WTC11 (cell line): ENCODE data around the gene ILK. TPM values are rescaled to one million over a fixed set of nuclear protein-coding genes. Genes with fewer than 3 reads are reported as not detected.

ENCODE experiments used
- ATAC-seq: fragments of 200-7000 bp; cut with Tn5 transposase; 2 replicates; pipeline ENCODE4 v1.10.0; 2021; ENCODE audit warnings: mild to moderate bottlenecking, moderate library complexity
- CTCF ChIA-PET: fragments of 300-600 bp; sonication (Branson Sonifier 250); formaldehyde crosslinking; loops from one replicate; lab custom pipeline; 2021; ENCODE audit warnings: antibody characterized with exemption; lab: Charles Lee
- POLR2A ChIA-PET: fragments of 350-600 bp; sonication (Branson Sonifier 250); formaldehyde crosslinking; loops from one replicate; lab custom pipeline; 2021; ENCODE audit warnings: antibody characterized with exemption; lab: Charles Lee
- DNase-seq: peaks from one replicate; pipeline ENCODE4 v3.0.0; 2021; ENCODE audit warnings: low spot score
- H3K27ac Mint-ChIP-seq: 2 replicates; pipeline ENCODE4 v1.8.0; 2021; ENCODE audit warnings: mixed read lengths
- H3K27me3 Mint-ChIP-seq: 2 replicates; pipeline ENCODE4 v1.8.0; 2021; ENCODE audit warnings: low read depth, mild to moderate bottlenecking, moderate library complexity, mixed read lengths
- H3K36me3 Mint-ChIP-seq: 2 replicates; pipeline ENCODE4 v1.8.0; 2021; ENCODE audit warnings: mixed read lengths
- H3K4me1 Mint-ChIP-seq: 2 replicates; pipeline ENCODE4 v1.8.0; 2022; ENCODE audit warnings: mixed read lengths
- H3K4me3 Mint-ChIP-seq: 2 replicates; pipeline ENCODE4 v1.8.0; 2021; ENCODE audit warnings: mild to moderate bottlenecking, moderate library complexity, mixed read lengths
- H3K9me3 Mint-ChIP-seq: 2 replicates; pipeline ENCODE4 v1.8.0; 2021; ENCODE audit warnings: mixed read lengths
- AFF4 ChIP-seq: sonication (generic); formaldehyde crosslinking; IDR thresholded peaks from 2 replicates; pipeline ENCODE4 v1.8.1; 2023; ENCODE audit warnings: mild to moderate bottlenecking, missing genetic modification reagents, borderline replicate concordance
- ATF3 ChIP-seq: sonication (generic); formaldehyde crosslinking; conservative IDR thresholded peaks from 2 replicates; pipeline ENCODE4 v1.8.1; 2022; ENCODE audit warnings: mild to moderate bottlenecking, missing genetic modification reagents
- CTCF ChIP-seq: fragments of 200-600 bp; IDR thresholded peaks from 2 replicates; pipeline ENCODE4 v1.8.0; 2022; ENCODE audit warnings: antibody characterized with exemption
- KAT7 ChIP-seq: sonication (generic); formaldehyde crosslinking; IDR thresholded peaks from 2 replicates; pipeline ENCODE4 v1.8.1; 2023; ENCODE audit warnings: missing genetic modification reagents, mild to moderate bottlenecking, borderline replicate concordance
- MAX ChIP-seq: sonication (generic); formaldehyde crosslinking; IDR thresholded peaks from 2 replicates; pipeline ENCODE4 v1.8.0; 2022; ENCODE audit warnings: mild to moderate bottlenecking, missing genetic modification reagents
- MLX ChIP-seq: sonication (generic); formaldehyde crosslinking; IDR thresholded peaks from 2 replicates; pipeline ENCODE4 v1.8.1; 2023; ENCODE audit warnings: mild to moderate bottlenecking, missing genetic modification reagents, moderate library complexity
- PRDM15 ChIP-seq: sonication (generic); formaldehyde crosslinking; IDR thresholded peaks from 2 replicates; pipeline ENCODE4 v1.8.0; 2022; ENCODE audit warnings: missing genetic modification reagents
- RORB ChIP-seq: fragments of 250-450 bp; sonication (Bioruptor Pico); IDR thresholded peaks from 2 replicates; pipeline ENCODE4 v1.9.0; 2021; ENCODE audit warnings: mild to moderate bottlenecking
- USF2 ChIP-seq: sonication (generic); formaldehyde crosslinking; IDR thresholded peaks from 2 replicates; pipeline ENCODE4 v1.8.1; 2023; ENCODE audit warnings: mild to moderate bottlenecking, missing genetic modification reagents, moderate library complexity
- ZNF121 ChIP-seq: sonication (generic); formaldehyde crosslinking; IDR thresholded peaks from 2 replicates; pipeline ENCODE4 v1.8.0; 2023; ENCODE audit warnings: missing genetic modification reagents
- ZNF219 ChIP-seq: sonication (generic); formaldehyde crosslinking; IDR thresholded peaks from 2 replicates; pipeline ENCODE4 v1.8.0; 2023; ENCODE audit warnings: missing genetic modification reagents, mild to moderate bottlenecking, borderline replicate concordance
- ZNF232 ChIP-seq: sonication (generic); formaldehyde crosslinking; IDR thresholded peaks from 2 replicates; pipeline ENCODE4 v1.8.0; 2022; ENCODE audit warnings: mild to moderate bottlenecking, missing genetic modification reagents
- ZNF281 ChIP-seq: sonication (generic); formaldehyde crosslinking; IDR thresholded peaks from 2 replicates; pipeline ENCODE4 v1.8.0; 2023; ENCODE audit warnings: mild to moderate bottlenecking, missing genetic modification reagents
- ZNF317 ChIP-seq: sonication (generic); formaldehyde crosslinking; IDR thresholded peaks from 2 replicates; pipeline ENCODE4 v1.8.1; 2023; ENCODE audit warnings: low read depth, mild to moderate bottlenecking, moderate library complexity, missing genetic modification reagents, borderline replicate concordance
- ZNF416 ChIP-seq: fragments of 250-450 bp; sonication (Bioruptor Pico); IDR thresholded peaks from 2 replicates; pipeline ENCODE4 v1.9.0; 2021; ENCODE audit warnings: mild to moderate bottlenecking, inconsistent platforms
- total RNA-seq: library from RNA; stranded (reverse); gene quantifications from 3 replicates; pipeline ENCODE4 v1.2.3, GENCODE V29; 2021

The ILK gene
- total RNA-seq, 1 experiment from 2014 or later, result 97.7 TPM

- no peak for TF ChIP-seq AFF4 (CRISPR knock-in tag)
- no peak for TF ChIP-seq CTCF
- no peak for TF ChIP-seq ZNF121 (CRISPR knock-in tag)
- no peak for TF ChIP-seq ATF3
- no peak for TF ChIP-seq ZNF317 (CRISPR knock-in tag)
Observed at GRCh38 chr11:6617315-6617781, 13.8 kb downstream of the ILK start (continued).

- H3K9me3 Mint-ChIP-seq, result no peaks in the 10 kb centered on the region
- no peaks in the 10 kb centered on the region for H3K36me3 Mint-ChIP-seq
- DNase-seq (no peak), ATAC-seq (no peak)
- no peaks in the 10 kb centered on the region for H3K27me3 Mint-ChIP-seq
- H3K4me1 Mint-ChIP-seq, result no peaks in the 10 kb centered on the region
- ChIA-PET CTCF (interaction anchor here (0.6 to 3.2 kb wide), 16 partner anchors 12 to 255 kb away, joined by 3 to 12 read pairs (median 4); partner anchors contain the start of genes ILK, MRPL17 and RRP8), POLR2A (interaction anchor here (0.5 to 1.8 kb wide), 7 partner anchors 11 to 75 kb away, joined by 3 to 6 read pairs (median 4); partner anchors contain the start of genes ILK and MRPL17)
- no peak overlapping the region for H3K27ac Mint-ChIP-seq
- no peak overlapping the region for H3K4me3 Mint-ChIP-seq
- TF ChIP-seq ZNF219 (CRISPR knock-in tag) (no peak), KAT7 (CRISPR knock-in tag) (no peak), PRDM15 (CRISPR knock-in tag) (no peak), ZNF416 (CRISPR knock-in tag) (no peak), USF2 (CRISPR knock-in tag) (no peak), ATF3 (no peak), RORB (no peak), ZNF281 (no peak), MLX (CRISPR knock-in tag) (no peak), ZNF232 (CRISPR knock-in tag) (no peak), CTCF (no peak), MAX (CRISPR knock-in tag) (no peak)
Observed at GRCh38 chr11:6618117-6619003, 14.8 kb downstream of the ILK start.
